Heart left ventricle (tissue), 13 donors: ENCODE data around the gene GRIP1.

Source experiments
- CTCF ChIP-seq, 12 donors: fragments of 200-600 bp; sonication (generic) in 4 of 12; IDR thresholded peaks; one replicate each; pipeline versions ENCODE4 v1.5.0 to v1.8.0; 2018 to 2022; ENCODE audit warnings: antibody characterized with exemption in 12 of 12, mild to moderate bottlenecking in 5 of 12
- POLR2A ChIP-seq, 2 donors: fragments of 450-650 bp; IDR thresholded peaks; one replicate each; pipeline ENCODE4 v1.6.1; 2017; ENCODE audit warnings: antibody characterized with exemption in 2 of 2, mild to moderate bottlenecking in 2 of 2, moderate library complexity in 2 of 2
- donor health status: ischemic (EF 13 %, LVEDD 7.1; RV severe dilation, severe dysfunction).
- donor health status: DM: no; HTN: yes; CAD: no.
- donor health status: DM: no; HTN: no; CAD: no.
- donor health status: ischemic (EF 25% LVEDD 6.9; RV normal size, moderate dysfunction).
- donor health status: ischemic (EF 25% LVEDD 5.7; RV mildly dilated, moderate dysfunction).
- donor health status: ischemic (EF 35%, LVEDD 5.7; RV mildly dilated, moderate dysfunction).
- donor health status: nonischemic (EF 11% LVEDD 7.7; RV severe dilation, severe dysfunction).
- donor health status: DM: yes; HTN: yes; CAD: no.
- donor health status: PGD.
- donor health status: ischemic (EF 29% LVEDD 5.4; RV normal size, mild dysfunction).
- donor health status: nonischemic (EF 23%, LVEDD 6.1; RV moderate dilation, normal function).

- TF ChIP-seq CTCF (IDR thresholded peaks at IDR 0.05) (no peak), POLR2A (IDR thresholded peaks at IDR 0.05) (no peak)
These were observed 78.0 kb downstream of the GRIP1 start for GRCh38 chr12:66600903-66601302.
